Type B pancreatic cell (in vitro differentiated cells): ENCODE results near the gene MRPL1. TPM values are rescaled to one million over a fixed set of nuclear protein-coding genes. Genes with fewer than 3 reads are reported as not detected.
A peak's percentile ranks its signal among the peaks of the same experiment; 100 is the strongest.

Source experiments
- DNase-seq: peaks from one replicate; pipeline ENCODE4 v3.0.0; 2021; ENCODE audit warnings: mixed read lengths; ENCODE audit not compliant: unreplicated experiment; ENCODE audit errors: extremely low spot score
- H3K27ac Mint-ChIP-seq: 2 replicates; pipeline ENCODE4 v1.8.0; 2021; ENCODE audit warnings: mild to moderate bottlenecking, mixed read lengths
- H3K27me3 Mint-ChIP-seq: 2 replicates; pipeline ENCODE4 v1.8.0; 2021; ENCODE audit warnings: mixed read lengths
- H3K36me3 Mint-ChIP-seq: 2 replicates; pipeline ENCODE4 v1.8.0; 2021; ENCODE audit warnings: mixed read lengths
- H3K4me1 Mint-ChIP-seq: one replicate; pipeline ENCODE4 v1.8.0; 2021; ENCODE audit warnings: mixed read lengths; ENCODE audit not compliant: unreplicated experiment
- H3K4me3 Mint-ChIP-seq: 2 replicates; pipeline ENCODE4 v1.8.0; 2021; ENCODE audit warnings: mild to moderate bottlenecking, mixed read lengths
- H3K9me3 Mint-ChIP-seq: 2 replicates; pipeline ENCODE4 v1.8.0; 2021; ENCODE audit warnings: mixed read lengths
- total RNA-seq: library from RNA; stranded (reverse); gene quantifications from 2 replicates; pipeline ENCODE4 v1.2.1, GENCODE V29; 2021; ENCODE audit warnings: low replicate concordance
- TF ChIP-seq, protein P1 (sequence below): fragments of 200-600 bp; sonication (generic); conservative IDR thresholded peaks from 2 replicates; pipeline ENCODE4 v1.5.0; 2021; ENCODE audit warnings: antibody characterized with exemption, mild to moderate bottlenecking

Gene MRPL1
- total RNA-seq, 1 donor from 2014 or later: 44.1 TPM

- H3K4me1 Mint-ChIP-seq: peaks cover 8% of the 10 kb centered on the region
- no peak for DNase-seq
- H3K36me3 Mint-ChIP-seq: no peaks in the 10 kb centered on the region
- H3K4me3 Mint-ChIP-seq: no peak overlapping the region
- H3K27me3 Mint-ChIP-seq: peaks cover 10% of the 10 kb centered on the region
- H3K9me3 Mint-ChIP-seq: no peaks in the 10 kb centered on the region
- TF ChIP-seq, protein P1, sequence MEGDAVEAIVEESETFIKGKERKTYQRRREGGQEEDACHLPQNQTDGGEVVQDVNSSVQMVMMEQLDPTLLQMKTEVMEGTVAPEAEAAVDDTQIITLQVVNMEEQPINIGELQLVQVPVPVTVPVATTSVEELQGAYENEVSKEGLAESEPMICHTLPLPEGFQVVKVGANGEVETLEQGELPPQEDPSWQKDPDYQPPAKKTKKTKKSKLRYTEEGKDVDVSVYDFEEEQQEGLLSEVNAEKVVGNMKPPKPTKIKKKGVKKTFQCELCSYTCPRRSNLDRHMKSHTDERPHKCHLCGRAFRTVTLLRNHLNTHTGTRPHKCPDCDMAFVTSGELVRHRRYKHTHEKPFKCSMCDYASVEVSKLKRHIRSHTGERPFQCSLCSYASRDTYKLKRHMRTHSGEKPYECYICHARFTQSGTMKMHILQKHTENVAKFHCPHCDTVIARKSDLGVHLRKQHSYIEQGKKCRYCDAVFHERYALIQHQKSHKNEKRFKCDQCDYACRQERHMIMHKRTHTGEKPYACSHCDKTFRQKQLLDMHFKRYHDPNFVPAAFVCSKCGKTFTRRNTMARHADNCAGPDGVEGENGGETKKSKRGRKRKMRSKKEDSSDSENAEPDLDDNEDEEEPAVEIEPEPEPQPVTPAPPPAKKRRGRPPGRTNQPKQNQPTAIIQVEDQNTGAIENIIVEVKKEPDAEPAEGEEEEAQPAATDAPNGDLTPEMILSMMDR: no peak
- no peak overlapping the region for H3K27ac Mint-ChIP-seq
Observed at GRCh38 chr4:77826275-77826674, 36.4 kb upstream of the MRPL1 start.

DNA sequence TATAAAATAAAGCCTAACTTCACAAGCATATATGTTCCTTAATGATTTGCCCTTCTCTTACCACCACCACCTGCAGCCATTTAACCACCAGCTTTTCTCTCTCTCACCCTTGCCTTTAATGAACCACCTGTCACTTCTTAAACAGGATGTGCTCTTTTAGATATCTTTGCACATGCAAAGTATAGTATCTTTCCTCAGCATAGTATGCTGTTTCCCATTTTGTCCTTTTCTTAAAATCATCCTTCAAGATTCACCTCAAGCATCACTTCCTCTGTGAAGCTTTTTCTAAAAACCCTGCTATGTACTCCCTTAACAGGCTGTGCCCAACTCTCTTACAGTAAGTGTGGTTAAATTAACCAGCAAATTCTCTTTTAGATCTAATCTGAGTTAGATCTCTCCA is 35.3 kb upstream of the MRPL1 start:
- TF ChIP-seq, protein P1: no peak
- no peaks in the 10 kb centered on the region for H3K9me3 Mint-ChIP-seq

GRCh38 chr4:77833126-77833724 is 29.4 kb upstream of the MRPL1 start:
- no peaks in the 10 kb centered on the region for H3K27me3 Mint-ChIP-seq

More for the DNA sequence above, 35.3 kb upstream of the MRPL1 start:
- Mint-ChIP-seq H3K36me3 (no peaks in the 10 kb centered on the region), H3K4me3 (no peak overlapping the region), H3K27me3 (peaks cover 10% of the 10 kb centered on the region), H3K27ac (no peak overlapping the region), H3K4me1 (no peaks in the 10 kb centered on the region)
- DNase-seq: no peak

GRCh38 chr4:77834403-77834802 is 28.2 kb upstream of the MRPL1 start:
- no peaks in the 10 kb centered on the region for H3K36me3 Mint-ChIP-seq
- H3K9me3 Mint-ChIP-seq: no peaks in the 10 kb centered on the region
- no peak overlapping the region for H3K27ac Mint-ChIP-seq
- DNase-seq: no peak
- no peak overlapping the region for H3K4me3 Mint-ChIP-seq
- no peaks in the 10 kb centered on the region for H3K27me3 Mint-ChIP-seq
- TF ChIP-seq, protein P1: no peak
- H3K4me1 Mint-ChIP-seq: no peaks in the 10 kb centered on the region

More at GRCh38 chr4:77833126-77833724, 29.4 kb upstream of the MRPL1 start:
- no peak for DNase-seq
- no peaks in the 10 kb centered on the region for H3K36me3 Mint-ChIP-seq
- H3K9me3 Mint-ChIP-seq: no peaks in the 10 kb centered on the region
- no peaks in the 10 kb centered on the region for H3K4me1 Mint-ChIP-seq
- no peak overlapping the region for H3K4me3 Mint-ChIP-seq
- H3K27ac Mint-ChIP-seq: peak overlapping the region; percentile 26
- TF ChIP-seq, protein P1: no peak

DNA sequence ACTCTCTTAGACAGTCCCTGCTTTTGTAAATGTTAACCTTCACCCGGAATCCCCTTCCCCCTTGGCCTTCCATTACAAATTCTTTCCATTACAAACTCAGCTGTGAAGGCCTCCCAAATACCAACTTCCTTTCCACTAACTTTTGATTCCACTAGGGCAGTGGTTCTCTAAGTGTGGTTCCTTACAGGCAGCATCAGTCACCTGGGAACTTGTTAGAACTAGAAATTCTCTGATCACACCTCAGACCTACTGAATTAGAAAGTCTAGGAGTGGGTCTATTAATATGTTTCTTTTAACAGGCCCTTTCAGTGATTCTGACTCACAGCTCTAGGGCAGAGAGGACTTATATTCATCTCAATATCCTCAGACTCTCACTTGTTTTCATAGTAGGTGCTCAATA is 19.0 kb upstream of the MRPL1 start:
- H3K27ac Mint-ChIP-seq: no peak overlapping the region
- no peaks in the 10 kb centered on the region for H3K4me1 Mint-ChIP-seq
- H3K36me3 Mint-ChIP-seq: no peaks in the 10 kb centered on the region
- no peak overlapping the region for H3K4me3 Mint-ChIP-seq
- no peak for DNase-seq
- no peaks in the 10 kb centered on the region for H3K9me3 Mint-ChIP-seq
- TF ChIP-seq, protein P1: no peak
- no peaks in the 10 kb centered on the region for H3K27me3 Mint-ChIP-seq
